Muscle layer of duodenum (tissue), 2 donors: ENCODE results near the gene ZNF275.
"Not testable (repeated sequence)": the region's sequence is repeated elsewhere in the genome, so short reads cannot be mapped to it uniquely, and the experiment has no call there.

Experiments
- H3K27ac ChIP-seq: one replicate; pipeline ENCODE4 v1.7.0; 2013; ENCODE audit warnings: mild to moderate bottlenecking, low read length
- H3K27me3 ChIP-seq: one replicate; pipeline ENCODE4 v1.7.0; 2013; ENCODE audit warnings: low read depth, mild to moderate bottlenecking, control low read depth, low read length
- H3K36me3 ChIP-seq, 2 donors: one replicate each; pipeline ENCODE4 v1.7.0; 2013; ENCODE audit warnings: low read length in 2 of 2, control low read depth in 1 of 2, mild to moderate bottlenecking in 1 of 2; ENCODE audit not compliant: insufficient read depth in 2 of 2, control insufficient read depth in 1 of 2
- H3K4me1 ChIP-seq, 2 donors: one replicate each; pipeline ENCODE4 v1.7.0; 2013; ENCODE audit warnings: low read length in 2 of 2, mild to moderate bottlenecking in 2 of 2, control low read depth in 1 of 2, moderate library complexity in 1 of 2; ENCODE audit not compliant: insufficient read depth in 2 of 2, control insufficient read depth in 1 of 2
- H3K4me3 ChIP-seq, 2 donors: one replicate each; pipeline ENCODE4 v1.7.0; 2013; ENCODE audit warnings: low read length in 2 of 2, low read depth in 1 of 2, mild to moderate bottlenecking in 1 of 2
- H3K9me3 ChIP-seq, 2 donors: one replicate each; pipeline ENCODE4 v1.7.0; 2013; ENCODE audit warnings: low read length in 2 of 2, control low read depth in 1 of 2, mild to moderate bottlenecking in 1 of 2; ENCODE audit not compliant: control insufficient read depth in 1 of 2
- donor health status: healthy.

ZNF275 gene

GRCh38 chrX:153305972-153306371, 28.0 kb upstream of the ZNF275 start:
- Histone ChIP-seq H3K27ac (no peak overlapping the region), H3K36me3 (no peaks in the 10 kb centered on the region), H3K4me3 (no peak overlapping the region), H3K4me1 (no peaks in the 10 kb centered on the region), H3K27me3 (no peaks in the 10 kb centered on the region), H3K9me3 (no peaks in the 10 kb centered on the region)

- Histone ChIP-seq H3K27me3 (no peaks in the 10 kb centered on the region), H3K36me3 (no peaks in the 10 kb centered on the region), H3K27ac (no peak overlapping the region), H3K9me3 (no peaks in the 10 kb centered on the region), H3K4me3 (no peak overlapping the region), H3K4me1 (no peaks in the 10 kb centered on the region)
Measured at GRCh38 chrX:153306527-153307115, 27.3 kb upstream of the ZNF275 start.

DNA sequence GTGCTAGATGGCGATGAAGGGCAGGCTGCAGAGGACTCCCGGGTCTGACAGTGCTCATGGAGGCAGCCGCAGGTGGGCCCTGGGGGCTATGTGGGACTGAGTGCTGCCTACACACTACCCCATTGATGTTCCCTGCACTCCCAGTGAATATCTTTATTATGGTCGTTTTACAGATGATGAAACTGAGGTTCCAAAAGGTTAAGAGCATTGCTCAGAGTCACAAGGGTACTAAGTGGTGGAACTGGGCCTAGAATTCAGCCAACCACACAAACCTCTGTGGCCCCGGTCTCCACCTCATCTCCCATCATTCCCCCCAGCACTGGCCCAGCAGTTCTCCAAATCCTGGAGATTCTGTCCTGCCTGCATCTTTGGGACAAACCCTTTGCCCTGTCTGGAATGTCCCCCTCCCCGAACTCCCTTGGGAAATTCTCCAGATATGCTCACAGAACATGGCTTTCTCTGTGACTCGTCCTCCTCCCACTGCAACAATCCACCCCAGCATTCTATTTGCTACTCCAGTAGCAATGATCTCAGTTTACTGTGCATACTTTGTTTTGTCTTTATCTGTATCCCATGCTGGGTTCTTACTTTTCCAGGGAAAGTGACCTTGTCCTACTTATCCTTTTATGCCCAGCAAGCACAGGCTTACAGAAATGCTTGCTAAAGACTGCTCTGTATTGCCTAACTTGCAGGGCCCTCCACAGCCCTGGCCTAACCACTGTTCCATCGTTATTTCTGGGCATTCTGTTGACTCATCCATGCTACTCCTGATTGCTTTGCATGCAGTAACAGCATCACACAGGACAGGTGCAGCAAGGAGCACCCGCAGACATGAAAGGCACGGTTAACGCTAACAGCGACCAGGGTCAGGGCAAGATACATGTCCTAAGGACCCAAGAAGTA, 26.4 kb upstream of the ZNF275 start:
- H3K9me3 ChIP-seq: no peaks in the 10 kb centered on the region
- H3K4me1 ChIP-seq: no peaks in the 10 kb centered on the region
- no peak overlapping the region for H3K27ac ChIP-seq

GRCh38 chrX:153310901-153311300, 23.1 kb upstream of the ZNF275 start:
- Histone ChIP-seq H3K27ac (no peak overlapping the region), H3K4me3 (no peak overlapping the region), H3K36me3 (no peaks in the 10 kb centered on the region), H3K4me1 (no peaks in the 10 kb centered on the region), H3K9me3 (no peaks in the 10 kb centered on the region), H3K27me3 (no peaks in the 10 kb centered on the region)

More for the DNA sequence above, 26.4 kb upstream of the ZNF275 start:
- no peaks in the 10 kb centered on the region for H3K36me3 ChIP-seq
- no peaks in the 10 kb centered on the region for H3K27me3 ChIP-seq
- no peak overlapping the region for H3K4me3 ChIP-seq

- no peaks in the 10 kb centered on the region for H3K27me3 ChIP-seq
- H3K4me3 ChIP-seq: no peak overlapping the region
- H3K9me3 ChIP-seq: no peaks in the 10 kb centered on the region
- no peak overlapping the region for H3K27ac ChIP-seq
- no peaks in the 10 kb centered on the region for H3K4me1 ChIP-seq
- H3K36me3 ChIP-seq: no peaks in the 10 kb centered on the region
Measured at GRCh38 chrX:153312041-153312440, 21.9 kb upstream of the ZNF275 start.

- H3K27ac ChIP-seq: no peak overlapping the region
- H3K36me3 ChIP-seq: no peaks in the 10 kb centered on the region
- H3K4me1 ChIP-seq: no peaks in the 10 kb centered on the region
- H3K9me3 ChIP-seq: no peaks in the 10 kb centered on the region
- no peak overlapping the region for H3K4me3 ChIP-seq
- no peaks in the 10 kb centered on the region for H3K27me3 ChIP-seq
Measured at GRCh38 chrX:153312842-153313241, 21.1 kb upstream of the ZNF275 start.

DNA sequence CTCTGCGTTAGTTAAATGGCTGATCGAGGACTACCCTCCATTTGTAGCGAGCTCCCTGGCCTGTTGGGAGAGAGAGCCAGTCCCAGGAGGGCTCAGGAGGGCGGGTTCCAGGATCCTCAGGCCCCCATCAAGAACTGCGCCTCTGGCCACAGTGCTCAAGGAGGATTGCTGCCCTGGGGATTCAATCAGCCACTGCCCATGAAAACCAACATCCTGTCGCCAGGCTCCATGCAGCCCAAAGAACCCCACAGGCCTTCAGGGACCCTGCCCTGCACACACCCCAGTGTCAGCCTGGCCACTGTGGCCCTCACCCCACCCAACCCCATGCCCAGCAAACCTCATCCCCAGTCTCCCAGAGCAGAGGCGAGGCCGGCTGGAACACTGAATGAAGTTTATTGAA, 16.6 kb upstream of the ZNF275 start:
- H3K4me3 ChIP-seq: no peak overlapping the region
- no peaks in the 10 kb centered on the region for H3K4me1 ChIP-seq
- no peaks in the 10 kb centered on the region for H3K27me3 ChIP-seq
- H3K27ac ChIP-seq: no peak overlapping the region
- no peaks in the 10 kb centered on the region for H3K9me3 ChIP-seq
- H3K36me3 ChIP-seq: no peaks in the 10 kb centered on the region

- no peaks in the 10 kb centered on the region for H3K27me3 ChIP-seq
- H3K4me1 ChIP-seq: no peaks in the 10 kb centered on the region
- H3K9me3 ChIP-seq: no peaks in the 10 kb centered on the region
Measured at GRCh38 chrX:153317996-153318722, 15.8 kb upstream of the ZNF275 start.

DNA sequence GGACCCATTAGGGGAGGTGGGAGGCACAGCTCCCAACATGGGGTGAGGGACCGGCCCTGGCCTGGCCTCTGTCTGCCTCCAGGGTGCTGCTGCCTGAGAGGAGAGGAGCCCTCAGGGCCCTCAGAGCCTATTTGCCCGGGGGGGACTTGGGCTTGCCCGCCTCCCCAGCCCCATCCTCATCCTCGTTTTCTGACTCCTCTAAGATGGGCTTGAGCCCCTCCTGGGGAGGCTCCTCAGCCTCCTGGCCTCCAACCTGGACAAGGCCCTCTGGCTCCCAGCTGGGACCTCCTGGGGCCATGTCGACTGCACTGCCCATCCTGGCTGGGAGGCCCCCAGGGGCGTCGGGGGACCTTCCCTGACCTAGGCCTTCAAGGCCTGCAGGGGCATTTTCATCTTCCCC, 15.1 kb upstream of the ZNF275 start:
- no peaks in the 10 kb centered on the region for H3K9me3 ChIP-seq
- no peaks in the 10 kb centered on the region for H3K27me3 ChIP-seq
- H3K4me3 ChIP-seq: no peak overlapping the region
- H3K36me3 ChIP-seq: no peaks in the 10 kb centered on the region
- H3K27ac ChIP-seq: no peak overlapping the region
- no peaks in the 10 kb centered on the region for H3K4me1 ChIP-seq

More at GRCh38 chrX:153317996-153318722, 15.8 kb upstream of the ZNF275 start:
- H3K4me3 ChIP-seq: no peak overlapping the region
- H3K36me3 ChIP-seq: no peaks in the 10 kb centered on the region
- no peak overlapping the region for H3K27ac ChIP-seq

DNA sequence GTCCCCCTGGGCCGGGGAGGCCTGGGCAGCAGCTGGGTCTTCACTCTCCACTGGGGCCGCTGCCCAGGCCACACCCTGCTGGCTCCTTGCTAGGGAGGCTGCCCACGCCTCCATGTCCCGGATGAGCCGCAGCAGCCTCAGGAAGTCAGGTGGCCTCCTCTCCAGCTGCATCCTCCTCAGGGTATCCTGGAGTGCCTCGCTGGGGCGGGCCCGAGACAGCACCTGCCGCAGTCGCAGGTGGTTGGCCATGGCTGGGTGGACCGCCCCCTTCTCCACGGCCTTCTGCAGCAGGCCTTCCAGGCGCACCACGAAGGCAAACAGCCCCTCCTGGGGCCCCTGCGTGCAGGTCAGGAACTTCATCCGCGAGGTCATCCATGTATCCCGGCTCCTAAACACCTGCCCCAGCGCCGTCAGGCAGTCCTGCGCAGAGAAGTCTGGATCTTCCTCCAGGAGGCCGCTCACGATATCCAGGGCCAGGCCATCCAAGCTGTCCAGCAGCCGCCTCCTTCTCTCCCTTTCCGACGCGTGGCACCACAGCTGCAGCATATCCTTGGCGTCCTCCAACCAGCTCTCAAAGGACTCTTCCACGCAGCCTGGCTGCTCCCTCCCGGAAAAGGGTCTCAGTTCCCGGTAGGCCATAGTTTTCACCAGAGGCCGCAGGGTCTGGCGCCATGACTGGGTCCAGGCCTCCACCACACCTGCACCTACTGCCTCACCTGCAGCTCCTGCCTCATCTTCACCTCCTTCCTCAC, 14.5 kb upstream of the ZNF275 start:
- no peak overlapping the region for H3K27ac ChIP-seq
- H3K27me3 ChIP-seq: no peaks in the 10 kb centered on the region
- H3K36me3 ChIP-seq: no peaks in the 10 kb centered on the region
- no peak overlapping the region for H3K4me3 ChIP-seq
- no peaks in the 10 kb centered on the region for H3K4me1 ChIP-seq
- H3K9me3 ChIP-seq: no peaks in the 10 kb centered on the region

GRCh38 chrX:153320047-153320443, 13.9 kb upstream of the ZNF275 start:
- H3K4me1 ChIP-seq, H3K27ac ChIP-seq, H3K36me3 ChIP-seq, H3K4me3 ChIP-seq, H3K9me3 ChIP-seq, H3K27me3 ChIP-seq: not testable (repeated sequence)
